GM23338 (cell line): Measurements from ENCODE around the gene SDHB. TPM values are rescaled to one million over a fixed set of nuclear protein-coding genes. Genes with fewer than 3 reads are reported as not detected.

ENCODE experiments used
- ATAC-seq: fragments of 200-7000 bp; cut with Tn5 transposase; 3 replicates; pipeline ENCODE4 v1.9.1; 2020
- DNase-seq: peaks from one replicate; pipeline ENCODE4 v3.0.0-alpha.2; 2015; ENCODE audit warnings: low spot score
- H2AFZ ChIP-seq: fragments of 200-600 bp; sonication (generic); 2 replicates; pipeline ENCODE4 v1.8.0; 2016; ENCODE audit warnings: antibody characterized with exemption, mild to moderate bottlenecking, moderate library complexity
- H3F3A ChIP-seq: fragments of 200-600 bp; sonication (generic); replicated peaks from 2 replicates; pipeline ENCODE4 v1.8.0; 2017; ENCODE audit warnings: antibody characterized with exemption, mixed run types, low read depth
- H3K27ac ChIP-seq: fragments of 200-600 bp; sonication (generic); 2 replicates; pipeline ENCODE4 v1.6.1; 2016; ENCODE audit warnings: low read depth
- H3K27me3 ChIP-seq: fragments of 200-600 bp; sonication (generic); 2 replicates; pipeline ENCODE4 v1.8.0; 2016; ENCODE audit warnings: mild to moderate bottlenecking, mixed run types, moderate library complexity; ENCODE audit not compliant: insufficient read depth
- H3K36me3 ChIP-seq: fragments of 200-600 bp; sonication (generic); 2 replicates; pipeline ENCODE4 v1.8.0; 2016; ENCODE audit warnings: mild to moderate bottlenecking; ENCODE audit not compliant: insufficient read depth
- H3K4me1 ChIP-seq: fragments of 200-600 bp; sonication (generic); 2 replicates; pipeline ENCODE4 v1.8.0; 2016; ENCODE audit warnings: mild to moderate bottlenecking, moderate library complexity; ENCODE audit not compliant: insufficient read depth
- H3K4me2 ChIP-seq: fragments of 200-600 bp; sonication (generic); 2 replicates; pipeline ENCODE4 v1.7.1; 2017; ENCODE audit warnings: mixed run types
- H3K4me3 ChIP-seq: fragments of 200-600 bp; sonication (generic); 2 replicates; pipeline ENCODE4 v1.6.1; 2016; ENCODE audit warnings: mixed run types
- H3K79me2 ChIP-seq: fragments of 200-600 bp; sonication (generic); replicated peaks from 2 replicates; pipeline ENCODE4 v1.8.0; 2017; ENCODE audit warnings: mild to moderate bottlenecking; ENCODE audit not compliant: insufficient read depth
- H3K9me2 ChIP-seq: fragments of 200-600 bp; sonication (generic); 2 replicates; pipeline ENCODE4 v1.8.0; 2017; ENCODE audit not compliant: insufficient read depth
- H4K20me1 ChIP-seq: fragments of 200-600 bp; sonication (generic); replicated peaks from 2 replicates; pipeline ENCODE4 v1.8.0; 2017; ENCODE audit warnings: mild to moderate bottlenecking; ENCODE audit not compliant: insufficient read depth
- H3K27ac Mint-ChIP-seq: 2 replicates; pipeline ENCODE4 v1.8.0; 2020; ENCODE audit warnings: inconsistent platforms, mild to moderate bottlenecking, moderate library complexity, mixed read lengths
- H3K27me3 Mint-ChIP-seq: 3 replicates; pipeline ENCODE4 v1.8.0; 2022; ENCODE audit warnings: low read depth, mild to moderate bottlenecking, moderate library complexity, mixed read lengths, inconsistent platforms; ENCODE audit not compliant: insufficient read depth, poor library complexity
- H3K36me3 Mint-ChIP-seq: 3 replicates; pipeline ENCODE4 v1.8.0; 2021; ENCODE audit warnings: low read depth, mild to moderate bottlenecking, inconsistent platforms, moderate library complexity, mixed read lengths
- H3K4me1 Mint-ChIP-seq: 3 replicates; pipeline ENCODE4 v1.8.0; 2020; ENCODE audit warnings: mild to moderate bottlenecking, inconsistent platforms, mixed read lengths
- H3K4me3 Mint-ChIP-seq: 3 replicates; pipeline ENCODE4 v1.8.0; 2021; ENCODE audit warnings: moderate library complexity, mild to moderate bottlenecking, inconsistent platforms, mixed read lengths
- H3K9me3 Mint-ChIP-seq: 3 replicates; pipeline ENCODE4 v1.8.0; 2020; ENCODE audit warnings: moderate library complexity, mild to moderate bottlenecking, inconsistent platforms, mixed read lengths
- CREB1 ChIP-seq: fragments of 250-450 bp; sonication (Bioruptor Pico); IDR thresholded peaks from 2 replicates; pipeline ENCODE4 v1.5.0; 2020; ENCODE audit warnings: low read depth, mild to moderate bottlenecking, moderate library complexity
- ETS1 ChIP-seq: IDR thresholded peaks from 2 replicates; pipeline ENCODE4 v1.6.1; 2016; ENCODE audit warnings: antibody characterized with exemption
- EZH2 ChIP-seq: fragments of 200-600 bp; sonication (generic); IDR thresholded peaks from one replicate; pipeline ENCODE4 v1.8.0; 2017; ENCODE audit warnings: antibody characterized with exemption, mild to moderate bottlenecking, low read depth; ENCODE audit not compliant: unreplicated experiment
- EZH2phosphoT487 ChIP-seq: fragments of 200-600 bp; sonication (generic); IDR thresholded peaks from one replicate; pipeline ENCODE4 v1.8.1; 2018; ENCODE audit warnings: antibody characterized with exemption; ENCODE audit not compliant: unreplicated experiment
- JUNB ChIP-seq: IDR thresholded peaks from one replicate; pipeline ENCODE4 v1.6.1; 2016; ENCODE audit warnings: antibody characterized with exemption; ENCODE audit not compliant: unreplicated experiment
- NANOG ChIP-seq: IDR thresholded peaks from 2 replicates; pipeline ENCODE4 v1.6.1; 2016; ENCODE audit warnings: antibody characterized with exemption, borderline replicate concordance
- POLR2AphosphoS5 ChIP-seq: IDR thresholded peaks from 2 replicates; pipeline ENCODE4 v1.6.1; 2016; ENCODE audit warnings: antibody characterized with exemption, low read depth
- STAT1 ChIP-seq: IDR thresholded peaks from one replicate; pipeline ENCODE4 v1.6.1; 2016; ENCODE audit warnings: antibody characterized with exemption; ENCODE audit not compliant: unreplicated experiment
- ZNF114 ChIP-seq: fragments of 250-450 bp; sonication (Bioruptor Pico); IDR thresholded peaks from 2 replicates; pipeline ENCODE4 v1.5.0; 2020; ENCODE audit warnings: mild to moderate bottlenecking, moderate library complexity
- ZNF331 ChIP-seq: fragments of 250-450 bp; sonication (Bioruptor Pico); IDR thresholded peaks from 2 replicates; pipeline ENCODE4 v1.5.0; 2020; ENCODE audit warnings: low read depth, mild to moderate bottlenecking, moderate library complexity
- ZNF462 ChIP-seq: fragments of 250-450 bp; sonication (Bioruptor Pico); IDR thresholded peaks from 2 replicates; pipeline ENCODE4 v1.5.0; 2020; ENCODE audit warnings: mild to moderate bottlenecking, moderate library complexity
- polyA plus RNA-seq: library from polyadenylated mRNA; unstranded; fragments of >200 nt; fragmentation: Nextera tagmentation; extraction: Ambion mirVana; gene quantifications from 2 replicates; pipeline ENCODE4 v1.2.1, GENCODE V29; 2016
- total RNA-seq: library from RNA; depleted of rRNA; stranded (reverse); fragments of >200 nt; shearing (Covaris generic); gene quantifications from 2 replicates; pipeline ENCODE4 v1.2.3, GENCODE V29; 2014
- TF ChIP-seq, protein P1 (sequence below): IDR thresholded peaks from one replicate; pipeline ENCODE4 v1.6.1; 2018; ENCODE audit warnings: antibody characterized with exemption; ENCODE audit not compliant: unreplicated experiment
- TF ChIP-seq, protein P2 (sequence below), 2 experiments: fragments of 200-600 bp in 1 of 2; sonication (generic) in 1 of 2; conservative IDR thresholded peaks; 2 replicates each; pipeline versions ENCODE4 v1.5.1 to v1.6.1; 2016 to 2017; ENCODE audit warnings: antibody characterized with exemption in 2 of 2, low read depth in 2 of 2, mild to moderate bottlenecking in 2 of 2, moderate library complexity in 1 of 2

SDHB gene
- total and polyA plus RNA-seq, 2 experiments from 2014 or later = 72.8 to 112 TPM

- no peaks in the 10 kb centered on the region for H3K9me2 ChIP-seq
- peaks cover 21% of the 10 kb centered on the region for H3K79me2 ChIP-seq
- Mint-ChIP-seq H3K27me3 (peaks cover 18% of the 10 kb centered on the region), H3K9me3 (no peaks in the 10 kb centered on the region), H3K4me1 (peaks cover 20% of the 10 kb centered on the region), H3K36me3 (no peaks in the 10 kb centered on the region), H3K27ac (no peak overlapping the region), H3K4me3 (no peak overlapping the region)
- H3K4me3 ChIP-seq = no peak overlapping the region
- H3K4me1 ChIP-seq = peaks cover 24% of the 10 kb centered on the region
- ATAC-seq (no peak), DNase-seq (no peak)
- peaks cover 10% of the 10 kb centered on the region; the same call in 1 of the 2 replicates for H4K20me1 ChIP-seq
- H3K27ac ChIP-seq = no peak overlapping the region
- TF ChIP-seq POLR2AphosphoS5 (no peak), ZNF114 (CRISPR knock-in tag) (no peak), ZNF331 (CRISPR knock-in tag) (no peak), EZH2 (no peak), STAT1 (no peak), ZNF462 (CRISPR knock-in tag) (no peak), CREB1 (CRISPR knock-in tag) (no peak), NANOG (no peak), ETS1 (no peak), EZH2phosphoT487 (no peak), JUNB (no peak)
- TF ChIP-seq, protein P1, sequence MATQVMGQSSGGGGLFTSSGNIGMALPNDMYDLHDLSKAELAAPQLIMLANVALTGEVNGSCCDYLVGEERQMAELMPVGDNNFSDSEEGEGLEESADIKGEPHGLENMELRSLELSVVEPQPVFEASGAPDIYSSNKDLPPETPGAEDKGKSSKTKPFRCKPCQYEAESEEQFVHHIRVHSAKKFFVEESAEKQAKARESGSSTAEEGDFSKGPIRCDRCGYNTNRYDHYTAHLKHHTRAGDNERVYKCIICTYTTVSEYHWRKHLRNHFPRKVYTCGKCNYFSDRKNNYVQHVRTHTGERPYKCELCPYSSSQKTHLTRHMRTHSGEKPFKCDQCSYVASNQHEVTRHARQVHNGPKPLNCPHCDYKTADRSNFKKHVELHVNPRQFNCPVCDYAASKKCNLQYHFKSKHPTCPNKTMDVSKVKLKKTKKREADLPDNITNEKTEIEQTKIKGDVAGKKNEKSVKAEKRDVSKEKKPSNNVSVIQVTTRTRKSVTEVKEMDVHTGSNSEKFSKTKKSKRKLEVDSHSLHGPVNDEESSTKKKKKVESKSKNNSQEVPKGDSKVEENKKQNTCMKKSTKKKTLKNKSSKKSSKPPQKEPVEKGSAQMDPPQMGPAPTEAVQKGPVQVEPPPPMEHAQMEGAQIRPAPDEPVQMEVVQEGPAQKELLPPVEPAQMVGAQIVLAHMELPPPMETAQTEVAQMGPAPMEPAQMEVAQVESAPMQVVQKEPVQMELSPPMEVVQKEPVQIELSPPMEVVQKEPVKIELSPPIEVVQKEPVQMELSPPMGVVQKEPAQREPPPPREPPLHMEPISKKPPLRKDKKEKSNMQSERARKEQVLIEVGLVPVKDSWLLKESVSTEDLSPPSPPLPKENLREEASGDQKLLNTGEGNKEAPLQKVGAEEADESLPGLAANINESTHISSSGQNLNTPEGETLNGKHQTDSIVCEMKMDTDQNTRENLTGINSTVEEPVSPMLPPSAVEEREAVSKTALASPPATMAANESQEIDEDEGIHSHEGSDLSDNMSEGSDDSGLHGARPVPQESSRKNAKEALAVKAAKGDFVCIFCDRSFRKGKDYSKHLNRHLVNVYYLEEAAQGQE = no peak
- TF ChIP-seq, protein P2, sequence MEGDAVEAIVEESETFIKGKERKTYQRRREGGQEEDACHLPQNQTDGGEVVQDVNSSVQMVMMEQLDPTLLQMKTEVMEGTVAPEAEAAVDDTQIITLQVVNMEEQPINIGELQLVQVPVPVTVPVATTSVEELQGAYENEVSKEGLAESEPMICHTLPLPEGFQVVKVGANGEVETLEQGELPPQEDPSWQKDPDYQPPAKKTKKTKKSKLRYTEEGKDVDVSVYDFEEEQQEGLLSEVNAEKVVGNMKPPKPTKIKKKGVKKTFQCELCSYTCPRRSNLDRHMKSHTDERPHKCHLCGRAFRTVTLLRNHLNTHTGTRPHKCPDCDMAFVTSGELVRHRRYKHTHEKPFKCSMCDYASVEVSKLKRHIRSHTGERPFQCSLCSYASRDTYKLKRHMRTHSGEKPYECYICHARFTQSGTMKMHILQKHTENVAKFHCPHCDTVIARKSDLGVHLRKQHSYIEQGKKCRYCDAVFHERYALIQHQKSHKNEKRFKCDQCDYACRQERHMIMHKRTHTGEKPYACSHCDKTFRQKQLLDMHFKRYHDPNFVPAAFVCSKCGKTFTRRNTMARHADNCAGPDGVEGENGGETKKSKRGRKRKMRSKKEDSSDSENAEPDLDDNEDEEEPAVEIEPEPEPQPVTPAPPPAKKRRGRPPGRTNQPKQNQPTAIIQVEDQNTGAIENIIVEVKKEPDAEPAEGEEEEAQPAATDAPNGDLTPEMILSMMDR (conservative IDR thresholded peaks at IDR 0.05; ENCODE audit: low read depth in 2 of 2) = no peak
- H2AFZ ChIP-seq = no peak overlapping the region
- 0 out of 2 replicates have a peak, but pooled peaks cover 3% of the 10 kb centered on the region for H3K36me3 ChIP-seq
- peaks cover 19% of the 10 kb centered on the region for H3F3A ChIP-seq
- no peaks in the 10 kb centered on the region for H3K27me3 ChIP-seq
- H3K4me2 ChIP-seq = no peak overlapping the region
Measured at GRCh38 chr1:17056551-17056950, 2.7 kb upstream of the SDHB start.
